Right atrium auricular region (tissue), 2 donors: ENCODE measurements around the gene FKTN. TPM values are rescaled to one million over a fixed set of nuclear protein-coding genes. Genes with fewer than 3 reads are reported as not detected.
"Not testable (repeated sequence)": the region's sequence is repeated elsewhere in the genome, so short reads cannot be mapped to it uniquely, and the experiment has no call there.

Source experiments
- DNase-seq: peaks from one replicate; pipeline ENCODE4 v3.0.0-alpha.2; 2019; ENCODE audit warnings: low spot score
- H3K27ac ChIP-seq, 2 donors: fragments of 200-600 bp; sonication (generic); 1 replicate in 1 of 2; 2 replicates in 1 of 2; pipeline ENCODE4 v1.5.1; 2016 to 2019
- H3K27me3 ChIP-seq, 2 donors: fragments of 200-600 bp; sonication (generic); one replicate each; pipeline versions ENCODE4 v1.5.1 to v1.6.0; 2017 to 2019
- H3K36me3 ChIP-seq: fragments of 200-600 bp; sonication (generic); one replicate; pipeline ENCODE4 v1.5.1; 2016
- H3K4me1 ChIP-seq, 2 donors: fragments of 200-600 bp; sonication (generic); one replicate each; pipeline versions ENCODE4 v1.5.1 to v1.6.0; 2017 to 2019
- H3K4me3 ChIP-seq, 2 donors: fragments of 200-600 bp; sonication (generic); 1 replicate in 1 of 2; 2 replicates in 1 of 2; pipeline ENCODE4 v1.5.1; 2017 to 2019; ENCODE audit warnings: mild to moderate bottlenecking in 1 of 2, moderate library complexity in 1 of 2
- H3K9me3 ChIP-seq, 2 donors: fragments of 200-600 bp; sonication (generic); one replicate each; pipeline ENCODE4 v1.5.1; 2019
- total RNA-seq, 2 donors: library from RNA; depleted of rRNA; stranded (reverse); fragments of >200 nt; gene quantifications; one replicate each; pipeline ENCODE4 v1.1.0, GENCODE V29; 2016
- TF ChIP-seq, protein P1 (sequence below), 2 donors: fragments of 200-600 bp; sonication (generic); IDR thresholded peaks; one replicate each; pipeline ENCODE4 v1.5.1; 2019; ENCODE audit warnings: antibody characterized with exemption in 2 of 2

The FKTN gene
- 1 to 10 TPM; 4.9 to 6.9 TPM for total RNA-seq

- Histone ChIP-seq H3K4me3 (peak within 1 kb of the TSS; percentile 86 to 93), H3K27ac (peak within 1 kb of the TSS; percentile 74 to 82), H3K36me3 (no peaks in the 10 kb centered on the region), H3K4me1 (peaks cover 0 to 9% of the 10 kb centered on the region in 2 donors), H3K27me3 (no peaks in the 10 kb centered on the region), H3K9me3 (no peaks in the 10 kb centered on the region)
- peak; percentile 85 for DNase-seq
- TF ChIP-seq, protein P1, sequence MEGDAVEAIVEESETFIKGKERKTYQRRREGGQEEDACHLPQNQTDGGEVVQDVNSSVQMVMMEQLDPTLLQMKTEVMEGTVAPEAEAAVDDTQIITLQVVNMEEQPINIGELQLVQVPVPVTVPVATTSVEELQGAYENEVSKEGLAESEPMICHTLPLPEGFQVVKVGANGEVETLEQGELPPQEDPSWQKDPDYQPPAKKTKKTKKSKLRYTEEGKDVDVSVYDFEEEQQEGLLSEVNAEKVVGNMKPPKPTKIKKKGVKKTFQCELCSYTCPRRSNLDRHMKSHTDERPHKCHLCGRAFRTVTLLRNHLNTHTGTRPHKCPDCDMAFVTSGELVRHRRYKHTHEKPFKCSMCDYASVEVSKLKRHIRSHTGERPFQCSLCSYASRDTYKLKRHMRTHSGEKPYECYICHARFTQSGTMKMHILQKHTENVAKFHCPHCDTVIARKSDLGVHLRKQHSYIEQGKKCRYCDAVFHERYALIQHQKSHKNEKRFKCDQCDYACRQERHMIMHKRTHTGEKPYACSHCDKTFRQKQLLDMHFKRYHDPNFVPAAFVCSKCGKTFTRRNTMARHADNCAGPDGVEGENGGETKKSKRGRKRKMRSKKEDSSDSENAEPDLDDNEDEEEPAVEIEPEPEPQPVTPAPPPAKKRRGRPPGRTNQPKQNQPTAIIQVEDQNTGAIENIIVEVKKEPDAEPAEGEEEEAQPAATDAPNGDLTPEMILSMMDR (IDR thresholded peaks at IDR 0.05) = no peak
Observed at GRCh38 chr9:105557804-105558610, at the start of gene FKTN. Gene FKTN, plus strand, starts transcription at chr9:105558131. Its CDS starts 16,902 bp downstream, at chr9:105575033.

DNA sequence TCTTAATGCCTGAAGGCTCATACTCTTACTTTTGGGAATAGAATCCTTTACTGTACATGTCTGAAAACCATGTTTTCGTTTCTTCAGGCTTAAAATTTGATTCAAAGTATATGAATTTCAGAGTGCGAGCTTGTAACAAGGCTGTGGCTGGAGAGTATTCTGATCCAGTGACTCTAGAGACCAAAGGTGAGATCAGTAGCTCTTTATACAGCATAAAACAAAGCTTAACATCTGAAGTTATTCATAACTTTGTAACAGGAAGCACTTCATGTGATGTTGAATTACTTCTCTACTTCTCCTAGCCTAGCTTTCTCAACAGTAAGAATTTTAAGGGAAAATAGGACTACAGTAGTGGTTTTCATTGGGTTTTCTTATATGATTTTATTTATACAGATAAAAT, 49.4 kb upstream of the FKTN start:
- Histone ChIP-seq H3K9me3 (no peaks in the 10 kb centered on the region), H3K36me3 (peaks cover 4% of the 10 kb centered on the region), H3K4me3 (no peak overlapping the region), H3K27ac (no peak overlapping the region), H3K4me1 (no peaks in the 10 kb centered on the region), H3K27me3 (no peaks in the 10 kb centered on the region)
- no peak for DNase-seq
- TF ChIP-seq, protein P1 (IDR thresholded peaks at IDR 0.05) = no peak

DNA sequence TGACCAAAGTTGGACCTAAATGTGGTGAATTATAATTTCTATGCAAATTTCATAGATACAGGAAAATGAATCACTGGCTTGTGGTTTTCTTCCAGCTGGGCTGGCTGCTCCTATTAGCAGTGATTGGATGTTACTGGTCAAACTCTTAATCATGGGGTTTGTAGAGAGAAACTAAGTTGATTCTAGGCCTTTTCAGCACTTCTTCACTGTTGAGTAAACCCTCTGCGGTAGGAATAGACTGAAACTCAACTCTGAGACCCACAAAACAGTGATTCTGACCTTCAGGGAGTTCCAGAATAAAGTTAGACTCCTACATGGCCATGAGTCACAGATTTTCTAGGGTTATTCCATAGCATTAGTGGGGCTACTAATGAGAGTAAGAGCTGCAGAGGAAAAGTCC, 47.9 kb upstream of the FKTN start:
- H3K9me3 ChIP-seq = no peaks in the 10 kb centered on the region
- peaks cover 7% of the 10 kb centered on the region for H3K36me3 ChIP-seq
- no peak overlapping the region for H3K4me3 ChIP-seq
- no peak for DNase-seq
- no peaks in the 10 kb centered on the region for H3K4me1 ChIP-seq
- H3K27ac ChIP-seq = no peak overlapping the region
- TF ChIP-seq, protein P1 (IDR thresholded peaks at IDR 0.05) = no peak
- H3K27me3 ChIP-seq = no peaks in the 10 kb centered on the region

DNA sequence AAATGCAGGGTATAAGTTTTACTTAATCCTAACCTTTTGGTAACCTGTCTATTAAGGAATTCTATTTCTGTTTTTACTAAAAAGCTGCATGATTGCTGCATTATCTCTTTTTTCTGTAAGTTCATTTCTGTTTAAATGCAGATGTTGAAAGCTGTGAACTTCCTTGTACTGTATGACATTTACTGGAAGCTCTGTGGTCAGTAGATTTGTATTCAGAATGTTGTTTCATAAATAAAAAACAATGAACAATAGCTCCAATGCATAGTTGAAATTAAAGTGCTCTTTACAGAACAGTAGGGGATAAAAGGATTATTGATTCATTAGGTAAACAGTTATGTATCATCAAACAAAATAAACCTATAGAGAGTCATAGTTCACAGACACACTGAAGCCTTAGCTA, 46.5 kb upstream of the FKTN start:
- Histone ChIP-seq H3K36me3 (peaks cover 10% of the 10 kb centered on the region), H3K4me1 (no peaks in the 10 kb centered on the region), H3K27ac (no peak overlapping the region), H3K27me3 (no peaks in the 10 kb centered on the region), H3K4me3 (no peak overlapping the region), H3K9me3 (no peaks in the 10 kb centered on the region)
- TF ChIP-seq, protein P1 (IDR thresholded peaks at IDR 0.05) = no peak
- DNase-seq = no peak

DNA sequence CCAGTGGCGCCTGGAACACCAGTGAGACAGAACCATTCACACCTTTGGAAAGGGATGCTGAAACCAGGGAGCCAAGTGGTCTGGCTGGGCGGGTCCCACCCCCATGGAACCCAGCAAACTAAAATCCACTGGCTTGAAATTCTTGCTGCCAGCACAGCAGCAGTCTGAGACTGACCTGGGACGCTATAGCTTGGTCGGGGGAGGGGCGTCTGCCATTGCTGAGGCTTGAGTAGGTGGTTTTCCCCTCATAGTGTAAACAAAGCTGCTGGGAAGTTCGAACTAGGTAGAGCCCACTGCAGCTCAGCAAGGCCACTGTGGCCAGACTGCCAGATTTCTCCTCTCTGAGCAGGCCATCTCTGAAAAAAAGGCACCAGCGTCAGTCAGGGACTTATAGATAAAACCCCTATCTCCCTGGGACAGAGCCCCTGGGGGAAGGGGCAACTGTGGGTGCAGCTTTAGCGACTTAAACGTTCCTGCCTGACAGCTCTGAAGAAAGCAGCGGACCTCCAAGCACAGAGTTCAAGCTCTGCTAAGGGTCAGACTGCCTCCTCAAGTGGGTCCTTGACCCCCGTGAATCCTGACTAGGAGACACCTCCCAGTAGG, 42.0 kb upstream of the FKTN start:
- no peaks in the 10 kb centered on the region for H3K9me3 ChIP-seq
- TF ChIP-seq, protein P1 (IDR thresholded peaks at IDR 0.05) = no peak
- no peaks in the 10 kb centered on the region for H3K27me3 ChIP-seq
- H3K27ac ChIP-seq = no peak overlapping the region
- DNase-seq = no peak
- peaks cover 10% of the 10 kb centered on the region for H3K36me3 ChIP-seq
- H3K4me3 ChIP-seq = no peak overlapping the region
- no peaks in the 10 kb centered on the region for H3K4me1 ChIP-seq

DNA sequence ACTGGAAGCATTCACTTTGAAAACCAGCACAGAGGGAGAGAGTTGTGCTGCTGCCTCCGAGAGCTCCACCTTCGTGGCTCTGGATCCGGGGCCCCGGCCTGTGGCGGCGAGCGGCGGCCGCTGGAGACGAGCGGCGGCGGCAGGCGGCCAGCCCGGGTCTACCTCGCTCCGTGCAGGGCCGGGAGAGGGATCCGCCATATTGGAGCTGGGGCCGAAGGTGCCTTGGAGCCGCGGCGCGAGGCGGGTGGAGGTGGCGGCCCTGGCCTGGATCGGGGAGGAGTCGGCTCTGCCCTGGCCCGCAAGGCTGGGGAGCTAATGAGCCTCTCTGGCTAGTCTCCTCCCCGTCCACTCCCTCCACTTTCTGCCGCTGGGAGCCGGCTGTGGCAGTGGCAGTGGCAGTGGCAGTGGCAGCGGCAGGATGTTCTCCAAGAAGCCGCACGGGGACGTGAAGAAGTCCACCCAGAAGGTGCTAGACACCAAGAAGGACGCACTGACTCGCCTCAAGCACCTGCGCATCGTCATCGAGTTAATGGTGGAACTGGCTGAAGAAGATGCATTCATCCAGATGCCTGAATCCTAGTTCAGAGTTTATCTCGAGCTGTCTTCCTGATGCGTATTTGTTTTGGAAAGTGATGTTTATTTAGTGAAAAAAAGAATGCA, 38.1 kb upstream of the FKTN start:
- H3K4me1 ChIP-seq, H3K9me3 ChIP-seq, H3K36me3 ChIP-seq, DNase-seq, H3K27me3 ChIP-seq: not testable (repeated sequence)
- Histone ChIP-seq H3K4me3 (peak overlapping the region; percentile 47 to 54), H3K27ac (peak overlapping the region in 1 of 2 donors; percentile 71)

DNA sequence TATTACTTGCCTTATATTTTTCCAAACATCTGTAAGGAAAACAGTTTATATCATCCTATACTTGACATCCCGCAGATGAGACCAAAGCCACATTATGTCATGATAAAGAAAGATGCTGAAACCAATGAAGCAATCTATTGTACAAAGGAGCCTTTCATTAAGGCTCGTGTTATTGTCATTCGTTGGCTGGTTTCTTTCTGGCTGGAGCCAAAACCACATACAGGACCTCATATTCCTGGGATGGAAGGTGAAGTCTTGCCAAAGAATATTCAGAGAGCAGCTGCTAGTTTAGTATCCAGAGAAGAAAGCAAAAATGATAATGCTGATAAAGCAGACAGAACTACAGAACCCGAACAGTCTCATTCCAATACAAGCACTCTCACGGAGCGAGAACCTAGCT, 36.9 kb upstream of the FKTN start:
- H3K9me3 ChIP-seq, H3K4me3 ChIP-seq, H3K27ac ChIP-seq, H3K4me1 ChIP-seq, H3K36me3 ChIP-seq, H3K27me3 ChIP-seq, DNase-seq: not testable (repeated sequence)

DNA sequence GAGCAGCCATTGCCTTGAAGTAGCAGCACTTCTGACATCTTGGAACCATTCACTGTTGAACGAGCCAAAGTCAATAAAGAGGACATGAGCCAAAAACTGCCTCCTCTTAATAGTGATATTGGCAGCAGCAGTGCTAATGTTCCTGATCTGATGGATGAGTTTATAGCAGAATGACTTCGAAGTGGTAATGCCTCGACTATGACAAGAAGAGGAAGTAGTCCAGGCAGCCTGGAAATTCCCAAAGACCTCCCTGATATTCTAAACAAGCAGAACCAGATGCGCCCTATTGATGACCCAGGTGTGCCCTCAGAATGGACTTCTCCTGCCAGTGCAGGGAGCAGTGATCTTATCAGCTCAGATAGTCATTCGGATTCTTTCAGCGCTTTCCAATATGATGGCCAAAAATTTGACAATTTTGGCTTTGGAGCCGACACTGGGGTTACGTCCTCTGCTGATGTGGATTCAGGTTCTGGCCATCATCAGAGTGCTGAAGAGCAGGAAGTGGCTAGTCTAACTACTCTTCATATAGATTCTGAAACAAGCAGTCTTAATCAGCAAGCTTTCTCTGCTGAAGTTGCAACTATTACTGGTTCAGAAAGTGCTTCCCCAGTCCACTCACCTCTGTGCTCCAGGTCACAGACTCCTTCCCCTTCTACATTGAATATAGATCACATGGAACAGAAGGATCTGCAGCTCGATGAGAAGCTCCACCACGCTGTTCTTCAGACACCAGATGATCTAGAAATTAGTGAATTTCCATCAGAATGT, 35.1 kb upstream of the FKTN start:
- H3K36me3 ChIP-seq, H3K27me3 ChIP-seq, H3K4me3 ChIP-seq, DNase-seq, H3K9me3 ChIP-seq, H3K27ac ChIP-seq, H3K4me1 ChIP-seq: not testable (repeated sequence)
